Epithelial cell of esophagus (primary cell): ENCODE data around the gene PLIN5.

Experiments
- DNase-seq: peaks from one replicate; pipeline ENCODE4 v3.0.0; 2010; ENCODE audit warnings: low read depth
- H3K4me3 ChIP-seq: 2 replicates; pipeline ENCODE4 v1.5.1; 2011; ENCODE audit warnings: mild to moderate bottlenecking, low read length, control low read depth
- CTCF ChIP-seq: IDR thresholded peaks from 2 replicates; pipeline ENCODE4 v1.5.1; 2011; ENCODE audit warnings: low read depth, mild to moderate bottlenecking, low read length, control low read depth, inconsistent platforms; ENCODE audit not compliant: insufficient read depth; ENCODE audit errors: missing control alignments

The PLIN5 gene

DNA sequence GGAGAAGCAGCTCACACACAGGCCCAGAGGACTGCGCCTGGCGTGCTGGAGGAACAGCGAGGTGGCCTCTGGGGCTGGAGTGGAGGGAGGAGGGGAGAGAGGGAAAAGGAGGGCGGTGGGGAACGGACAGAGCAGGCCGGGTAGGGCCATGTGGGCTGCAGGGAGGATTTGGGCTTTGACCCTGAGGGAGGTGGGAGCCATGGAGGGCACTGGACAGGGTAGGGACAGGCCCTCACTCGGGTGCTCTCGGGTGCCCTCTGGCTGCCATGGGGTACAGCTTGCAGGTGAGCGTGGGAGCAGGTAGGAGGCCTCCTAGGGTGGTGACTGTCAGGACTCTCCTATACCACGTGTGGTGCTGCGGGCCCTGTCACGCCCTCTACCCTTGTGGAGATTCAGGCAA is 39.6 kb downstream of the PLIN5 start:
- peak; percentile 50 for TF ChIP-seq CTCF
- H3K4me3 ChIP-seq = no peak overlapping the region
- DNase-seq = peak; percentile 46

GRCh38 chr19:4494691-4495064 is 40.3 kb downstream of the PLIN5 start:
- H3K4me3 ChIP-seq = no peak overlapping the region
- TF ChIP-seq CTCF = no peak
- no peak for DNase-seq

- DNase-seq = no peak
- H3K4me3 ChIP-seq = no peak overlapping the region
- TF ChIP-seq CTCF = no peak
These were observed 40.9 kb downstream of the PLIN5 start for GRCh38 chr19:4493929-4494690.

GRCh38 chr19:4493104-4493928 is 41.7 kb downstream of the PLIN5 start:
- no peak for DNase-seq
- TF ChIP-seq CTCF = no peak

GRCh38 chr19:4492337-4493103 is 42.5 kb downstream of the PLIN5 start:
- no peak overlapping the region for H3K4me3 ChIP-seq
- TF ChIP-seq CTCF = no peak
- no peak for DNase-seq

More at GRCh38 chr19:4493104-4493928, 41.7 kb downstream of the PLIN5 start:
- no peak overlapping the region for H3K4me3 ChIP-seq

- no peak for TF ChIP-seq CTCF
- no peak for DNase-seq
- no peak overlapping the region for H3K4me3 ChIP-seq
These were observed 43.6 kb downstream of the PLIN5 start for GRCh38 chr19:4491446-4491845.
